Thyroid gland (tissue), 4 donors: Measurements from ENCODE around the gene HFM1.

Source experiments
- POLR2A ChIP-seq, 2 donors: fragments of 450-650 bp; IDR thresholded peaks; one replicate each; pipeline ENCODE4 v1.6.1; 2017; ENCODE audit warnings: antibody characterized with exemption in 2 of 2, mild to moderate bottlenecking in 2 of 2, moderate library complexity in 1 of 2
- TF ChIP-seq, protein P1 (sequence below), 6 experiments: fragments of 200-600 bp in 3 of 6; fragments of 450-650 bp in 3 of 6; sonication (generic) in 3 of 6; IDR thresholded peaks; one replicate each; pipeline ENCODE4 v1.5.1; 2016 to 2019; ENCODE audit warnings: antibody characterized with exemption in 6 of 6, mild to moderate bottlenecking in 2 of 6, inconsistent platforms in 1 of 6, moderate library complexity in 1 of 6

GRCh38 chr1:91404151-91405012 is at the start of gene HFM1:
- TF ChIP-seq, protein P1, sequence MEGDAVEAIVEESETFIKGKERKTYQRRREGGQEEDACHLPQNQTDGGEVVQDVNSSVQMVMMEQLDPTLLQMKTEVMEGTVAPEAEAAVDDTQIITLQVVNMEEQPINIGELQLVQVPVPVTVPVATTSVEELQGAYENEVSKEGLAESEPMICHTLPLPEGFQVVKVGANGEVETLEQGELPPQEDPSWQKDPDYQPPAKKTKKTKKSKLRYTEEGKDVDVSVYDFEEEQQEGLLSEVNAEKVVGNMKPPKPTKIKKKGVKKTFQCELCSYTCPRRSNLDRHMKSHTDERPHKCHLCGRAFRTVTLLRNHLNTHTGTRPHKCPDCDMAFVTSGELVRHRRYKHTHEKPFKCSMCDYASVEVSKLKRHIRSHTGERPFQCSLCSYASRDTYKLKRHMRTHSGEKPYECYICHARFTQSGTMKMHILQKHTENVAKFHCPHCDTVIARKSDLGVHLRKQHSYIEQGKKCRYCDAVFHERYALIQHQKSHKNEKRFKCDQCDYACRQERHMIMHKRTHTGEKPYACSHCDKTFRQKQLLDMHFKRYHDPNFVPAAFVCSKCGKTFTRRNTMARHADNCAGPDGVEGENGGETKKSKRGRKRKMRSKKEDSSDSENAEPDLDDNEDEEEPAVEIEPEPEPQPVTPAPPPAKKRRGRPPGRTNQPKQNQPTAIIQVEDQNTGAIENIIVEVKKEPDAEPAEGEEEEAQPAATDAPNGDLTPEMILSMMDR (IDR thresholded peaks at IDR 0.05): peak in 1 of 6 experiments; percentile 16
- TF ChIP-seq POLR2A (IDR thresholded peaks at IDR 0.05): peak in 1 of 2 donors; percentile 86
